Stomach (tissue), 19 donors: ENCODE measurements around the gene AP2S1. TPM values are rescaled to one million over a fixed set of nuclear protein-coding genes. Genes with fewer than 3 reads are reported as not detected.

Experiments
- DNase-seq, 2 donors: peaks; one replicate each; pipeline versions ENCODE4 v3.0.0 to v3.0.0-alpha.2; 2013 to 2019
- H3K27ac ChIP-seq, 5 donors: fragments of 200-600 bp in 4 of 5; sonication (generic) in 4 of 5; one replicate each; pipeline ENCODE4 v1.5.1; 2013 to 2019; ENCODE audit warnings: mild to moderate bottlenecking in 1 of 5, moderate library complexity in 1 of 5
- H3K27me3 ChIP-seq, 3 donors: fragments of 200-600 bp; sonication (generic); one replicate each; pipeline ENCODE4 v1.5.1; 2017 to 2019; ENCODE audit warnings: mixed run types in 1 of 3
- H3K36me3 ChIP-seq, 4 donors: fragments of 200-600 bp; sonication (generic); 1 replicate in 3 of 4; 2 replicates in 1 of 4; pipeline ENCODE4 v1.5.1; 2016 to 2019
- H3K4me1 ChIP-seq, 4 donors: fragments of 200-600 bp; sonication (generic); one replicate each; pipeline ENCODE4 v1.5.1; 2016 to 2019
- H3K4me3 ChIP-seq, 4 donors: fragments of 200-600 bp; sonication (generic) in 3 of 4; one replicate each; pipeline ENCODE4 v1.5.1; 2016 to 2019; ENCODE audit warnings: mild to moderate bottlenecking in 1 of 4
- H3K9me3 ChIP-seq, 4 donors: fragments of 200-600 bp; sonication (generic); one replicate each; pipeline ENCODE4 v1.5.1; 2016 to 2019
- EP300 ChIP-seq: sonication (generic); formaldehyde crosslinking; IDR thresholded peaks from one replicate; pipeline ENCODE4 v1.6.1; 2017; ENCODE audit warnings: antibody characterized with exemption
- POLR2A ChIP-seq, 4 donors: fragments of 450-650 bp; IDR thresholded peaks; one replicate each; pipeline ENCODE4 v1.6.1; 2016; ENCODE audit warnings: antibody characterized with exemption in 4 of 4, control low read depth in 2 of 4, mild to moderate bottlenecking in 1 of 4, moderate library complexity in 1 of 4
- POLR2AphosphoS5 ChIP-seq, 3 donors: sonication (generic); formaldehyde crosslinking; IDR thresholded peaks; one replicate each; pipeline ENCODE4 v1.6.1; 2016; ENCODE audit warnings: antibody characterized with exemption in 3 of 3
- WGBS, 5 donors: extraction: QIAGEN DNeasy Blood & Tissue Kit in 3 of 5; methylation state at CpG; one replicate each; pipeline versions ENCODE4 v1.1.5 to v1.1.7; 2013 to 2018; 5-methylcytosine and 5-hydroxymethylcytosine counted together
- intact Hi-C: fragments of 100-400 bp; cut with DNase I; formaldehyde crosslinking; loops from one replicate; pipeline ENCODE4 v1.15.1; 2023; ENCODE audit warnings: low total_unique reads
- long read RNA-seq, 10 donors: transcript quantifications; one replicate each; lab custom pipeline, GENCODE V29; 2026
- polyA plus RNA-seq, 3 donors: library from polyadenylated mRNA; stranded (reverse); fragments of 200-250 nt; gene quantifications; one replicate each; pipeline ENCODE4 v1.2.3, GENCODE V29; 2013
- total RNA-seq, 5 donors: library from RNA; depleted of rRNA; stranded (reverse); fragments of >200 nt; gene quantifications; one replicate each; pipeline versions ENCODE4 v1.1.0 to v1.2.3, GENCODE V29; 2014 to 2016
- TF ChIP-seq, protein P1 (sequence below), 7 experiments: fragments of 450-650 bp in 4 of 7; fragments of 200-600 bp in 3 of 7; sonication (generic) in 3 of 7; IDR thresholded peaks; one replicate each; pipeline ENCODE4 v1.5.1; 2016 to 2019; ENCODE audit warnings: antibody characterized with exemption in 7 of 7, control low read depth in 2 of 7, mild to moderate bottlenecking in 1 of 7
- donor health status: healthy with polysubstance abuse.
- donor health status: Bipolar disorder and iron deficiency.
- donor health status: healthy.

Gene AP2S1
- 100 to 1,000 TPM in 2 of 5 donors, 10 to 100 TPM in 2, 1 to 10 TPM in 1; 4.9 to 191 (median 76.7) TPM for total RNA-seq
- 100 to 1,000 TPM in 2 of 3 donors, 10 to 100 TPM in 1; 90.1 to 124 (median 103) TPM for polyA plus RNA-seq
- long read RNA-seq, donor 1, transcript AP2S1-201 (5 exons, 935 nt), result major isoform, 29 of 34 reads
- long read RNA-seq, donor 1, partial matches to known transcripts, result 0 of 34 reads
- long read RNA-seq, donor 1, other reads (novel, unspliced or antisense), result 0 of 34 reads
- long read RNA-seq, donor 2, transcript AP2S1-201 (5 exons, 935 nt), result major isoform, 53 of 63 reads
- long read RNA-seq, donor 2, transcript AP2S1-204 (4 exons, 707 nt), result minor isoform, 5 of 63 reads
- long read RNA-seq, donor 2, partial matches to known transcripts, result 0 of 63 reads
- long read RNA-seq, donor 2, other reads (novel, unspliced or antisense), result 0 of 63 reads
- long read RNA-seq, donor 3, transcript AP2S1-201 (5 exons, 935 nt), result major isoform, 30 of 36 reads
- long read RNA-seq, donor 3, partial matches to known transcripts, result 0 of 36 reads
- long read RNA-seq, donor 3, other reads (novel, unspliced or antisense), result 0 of 36 reads
- long read RNA-seq, donor 4, partial matches to known transcripts, result 0 of 2 reads
- long read RNA-seq, donor 4, other reads (novel, unspliced or antisense), result 0 of 2 reads
- long read RNA-seq, donor 5, transcript AP2S1-204 (4 exons, 707 nt), result minor isoform, 5 of 63 reads
- long read RNA-seq, donor 5, transcript AP2S1-201 (5 exons, 935 nt), result major isoform, 52 of 63 reads
- long read RNA-seq, donor 5, partial matches to known transcripts, result 0 of 63 reads
- long read RNA-seq, donor 5, other reads (novel, unspliced or antisense), result 0 of 63 reads
- long read RNA-seq, donor 6, transcript AP2S1-201 (5 exons, 935 nt), result major isoform, 90 of 107 reads
- long read RNA-seq, donor 6, partial matches to known transcripts, result 0 of 107 reads
- long read RNA-seq, donor 6, other reads (novel, unspliced or antisense), result 0 of 107 reads
- long read RNA-seq, donor 7, transcript AP2S1-201 (5 exons, 935 nt), result major isoform, 64 of 81 reads
- long read RNA-seq, donor 7, partial matches to known transcripts, result 0 of 81 reads
- long read RNA-seq, donor 7, other reads (novel, unspliced or antisense), result 0 of 81 reads
- long read RNA-seq, donor 8, transcript AP2S1-206 (3 exons, 355 nt), result minor isoform, 5 of 49 reads
- long read RNA-seq, donor 8, transcript AP2S1-201 (5 exons, 935 nt), result major isoform, 36 of 49 reads
- long read RNA-seq, donor 8, partial matches to known transcripts, result 0 of 49 reads
- long read RNA-seq, donor 8, other reads (novel, unspliced or antisense), result 0 of 49 reads
- long read RNA-seq, donor 9, transcript AP2S1-201 (5 exons, 935 nt), result major isoform, 53 of 67 reads
- long read RNA-seq, donor 9, partial matches to known transcripts, result 0 of 67 reads
- long read RNA-seq, donor 9, other reads (novel, unspliced or antisense), result 0 of 67 reads
- long read RNA-seq, donor 10, transcript AP2S1-204 (4 exons, 707 nt), result minor isoform, 5 of 18 reads
- long read RNA-seq, donor 10, transcript AP2S1-201 (5 exons, 935 nt), result major isoform, 11 of 18 reads
- long read RNA-seq, donor 10, partial matches to known transcripts, result 0 of 18 reads
- long read RNA-seq, donor 10, other reads (novel, unspliced or antisense), result 0 of 18 reads

DNA sequence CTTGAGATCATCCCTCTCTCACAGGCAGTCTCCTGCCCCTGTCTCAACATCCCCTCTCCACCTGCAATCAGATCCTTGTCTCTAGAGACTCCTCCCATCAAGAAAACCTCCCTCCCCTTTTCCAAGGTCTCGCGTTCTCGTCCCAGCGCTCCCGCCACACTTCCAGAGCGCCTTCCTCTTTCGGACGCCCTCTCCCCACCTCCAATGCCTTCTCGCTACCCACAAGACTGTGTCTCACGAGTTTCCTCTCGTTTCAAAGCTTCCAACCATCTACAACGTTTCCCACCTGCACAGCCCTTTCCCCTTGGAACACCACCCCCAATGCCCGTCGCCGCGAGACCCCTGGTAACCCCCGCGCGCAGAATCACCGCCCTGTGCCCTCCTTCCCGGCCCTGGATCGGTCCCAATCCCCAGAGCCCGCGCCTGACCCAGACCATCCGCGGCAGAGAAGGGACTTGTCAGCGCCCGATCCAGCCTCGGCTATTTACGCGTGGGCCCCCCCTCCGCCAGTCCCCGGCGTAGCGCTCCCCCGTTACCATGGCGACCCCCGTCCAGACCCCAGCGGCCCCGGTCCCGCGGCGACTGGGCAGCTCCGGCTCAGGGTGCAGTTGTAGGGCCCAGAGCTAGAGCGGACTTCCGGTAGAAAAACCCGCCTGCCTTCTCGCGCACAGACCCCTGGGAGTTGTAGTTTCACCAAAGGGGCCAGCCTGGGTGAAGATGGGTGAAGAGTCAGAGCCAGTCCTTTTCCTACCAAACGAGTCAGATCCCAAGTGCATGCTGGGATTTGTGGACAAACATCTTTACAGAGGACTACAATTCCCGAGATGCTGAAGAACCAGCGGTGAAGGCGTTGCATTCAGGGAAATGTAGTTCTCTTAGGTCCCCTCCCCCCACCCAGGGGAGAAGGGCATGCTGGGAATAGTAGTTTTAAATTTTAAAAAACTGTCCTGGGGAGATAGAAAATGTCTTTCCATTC lies at the start of gene AP2S1:
TSS of gene AP2S1 (minus strand) at position 619 of the 976 bp plus-strand sequence. CDS start at position 539, 80 bp downstream.
- peaks cover 4 to 19% (median 7%) of the 10 kb centered on the region in 4 donors for H3K36me3 ChIP-seq
- no peaks in the 10 kb centered on the region for H3K9me3 ChIP-seq
- H3K4me1 ChIP-seq, result peaks cover 14 to 47% (median 29%) of the 10 kb centered on the region in 4 donors
- intact Hi-C loops, result no loop called here
- no peaks in the 10 kb centered on the region for H3K27me3 ChIP-seq
- 0 to 1% (median 0%) methylated on average over 36 to 53 of the region's 53 CpGs for WGBS, 5 donors
- peak within 1 kb of the TSS; percentile 78 to 90 (median 84) for H3K4me3 ChIP-seq
- peak; percentile 94 to 99 for DNase-seq
- TF ChIP-seq POLR2A (IDR thresholded peaks at IDR 0.05), result peak in 2 of 4 donors; percentile 36 to 62
- TF ChIP-seq, protein P1, sequence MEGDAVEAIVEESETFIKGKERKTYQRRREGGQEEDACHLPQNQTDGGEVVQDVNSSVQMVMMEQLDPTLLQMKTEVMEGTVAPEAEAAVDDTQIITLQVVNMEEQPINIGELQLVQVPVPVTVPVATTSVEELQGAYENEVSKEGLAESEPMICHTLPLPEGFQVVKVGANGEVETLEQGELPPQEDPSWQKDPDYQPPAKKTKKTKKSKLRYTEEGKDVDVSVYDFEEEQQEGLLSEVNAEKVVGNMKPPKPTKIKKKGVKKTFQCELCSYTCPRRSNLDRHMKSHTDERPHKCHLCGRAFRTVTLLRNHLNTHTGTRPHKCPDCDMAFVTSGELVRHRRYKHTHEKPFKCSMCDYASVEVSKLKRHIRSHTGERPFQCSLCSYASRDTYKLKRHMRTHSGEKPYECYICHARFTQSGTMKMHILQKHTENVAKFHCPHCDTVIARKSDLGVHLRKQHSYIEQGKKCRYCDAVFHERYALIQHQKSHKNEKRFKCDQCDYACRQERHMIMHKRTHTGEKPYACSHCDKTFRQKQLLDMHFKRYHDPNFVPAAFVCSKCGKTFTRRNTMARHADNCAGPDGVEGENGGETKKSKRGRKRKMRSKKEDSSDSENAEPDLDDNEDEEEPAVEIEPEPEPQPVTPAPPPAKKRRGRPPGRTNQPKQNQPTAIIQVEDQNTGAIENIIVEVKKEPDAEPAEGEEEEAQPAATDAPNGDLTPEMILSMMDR (IDR thresholded peaks at IDR 0.05), result peak in 1 of 7 experiments; percentile 33
- peak; percentile 66 to 89 (median 77) for TF ChIP-seq POLR2AphosphoS5 (IDR thresholded peaks at IDR 0.05)
- no peak for TF ChIP-seq EP300
- H3K27ac ChIP-seq, result peak within 1 kb of the TSS; percentile 88 to 93 (median 89)

DNA sequence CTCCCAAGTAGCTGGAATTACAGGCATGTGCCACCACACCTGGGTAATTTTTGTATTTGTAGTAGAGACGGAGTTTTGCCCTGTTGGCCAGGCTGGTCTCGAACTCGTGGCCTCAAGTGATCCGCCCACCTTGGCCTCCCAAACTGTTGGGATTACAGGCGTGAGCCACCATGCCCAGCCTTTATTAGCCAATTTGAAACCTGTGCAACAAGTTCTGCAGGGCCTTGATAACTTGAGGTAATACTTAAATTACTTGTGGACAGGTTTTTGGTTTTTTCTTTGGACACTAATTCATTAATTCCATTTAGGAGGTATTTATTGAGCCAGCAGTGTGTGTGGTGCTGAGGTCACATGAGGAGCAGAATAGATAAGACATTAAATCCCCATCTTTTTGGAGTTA lies 49.7 kb upstream of the AP2S1 start:
- Histone ChIP-seq H3K9me3 (no peaks in the 10 kb centered on the region), H3K27ac (no peak overlapping the region), H3K36me3 (no peaks in the 10 kb centered on the region), H3K4me1 (peaks cover 23 to 61% (median 41%) of the 10 kb centered on the region in 4 donors), H3K27me3 (no peaks in the 10 kb centered on the region), H3K4me3 (no peak overlapping the region)
- intact Hi-C loops, result no loop called here
- DNase-seq, result no peak
- TF ChIP-seq POLR2A (IDR thresholded peaks at IDR 0.05) (no peak), EP300 (no peak), POLR2AphosphoS5 (IDR thresholded peaks at IDR 0.05) (no peak)
- TF ChIP-seq, protein P1 (IDR thresholded peaks at IDR 0.05), result no peak
- 90 to 98% (median 93%) methylated on average over 5 of the region's 5 CpGs for WGBS, 5 donors

GRCh38 chr19:46898731-46899130 lies 48.1 kb upstream of the AP2S1 start:
- intact Hi-C loops, result no loop called here
- Histone ChIP-seq H3K9me3 (no peaks in the 10 kb centered on the region), H3K27ac (no peak overlapping the region), H3K4me3 (no peak overlapping the region), H3K27me3 (no peaks in the 10 kb centered on the region), H3K4me1 (peaks cover 23 to 57% (median 34%) of the 10 kb centered on the region in 4 donors), H3K36me3 (no peaks in the 10 kb centered on the region)
- TF ChIP-seq POLR2A (IDR thresholded peaks at IDR 0.05), result no peak
- TF ChIP-seq, protein P1 (IDR thresholded peaks at IDR 0.05), result no peak
- TF ChIP-seq EP300, result no peak
- TF ChIP-seq POLR2AphosphoS5 (IDR thresholded peaks at IDR 0.05), result no peak
- DNase-seq, result peak in 1 of 2 donors; percentile 68
- 34 to 77% (median 63%) methylated on average over 4 to 5 of the region's 5 CpGs for WGBS, 5 donors
